Breast epithelium (tissue), 4 donors: ENCODE measurements around the gene TUBA4A. TPM values are rescaled to one million over a fixed set of nuclear protein-coding genes. Genes with fewer than 3 reads are reported as not detected.

Experiments used
- DNase-seq, 2 donors: peaks; one replicate each; pipeline ENCODE4 v3.0.0-alpha.2; 2019; ENCODE audit warnings: low spot score in 2 of 2
- H3K27ac ChIP-seq, 2 donors: fragments of 200-600 bp; sonication (generic) in 1 of 2; one replicate each; pipeline ENCODE4 v1.5.1; 2016 to 2019; ENCODE audit warnings: mild to moderate bottlenecking in 1 of 2
- H3K27me3 ChIP-seq, 2 donors: fragments of 200-600 bp; sonication (generic) in 1 of 2; one replicate each; pipeline versions ENCODE4 v1.5.1 to v1.6.0; 2017 to 2019; ENCODE audit warnings: control low read depth in 1 of 2, mild to moderate bottlenecking in 1 of 2
- H3K36me3 ChIP-seq: fragments of 200-600 bp; one replicate; pipeline ENCODE4 v1.5.1; 2019
- H3K4me1 ChIP-seq, 2 donors: fragments of 200-600 bp; sonication (generic); one replicate each; pipeline ENCODE4 v1.5.1; 2016 to 2019; ENCODE audit warnings: control low read depth in 1 of 2
- H3K4me3 ChIP-seq, 3 donors: fragments of 200-600 bp; sonication (generic); 1 replicate in 2 of 3; 2 replicates in 1 of 3; pipeline ENCODE4 v1.5.1; 2016 to 2019; ENCODE audit warnings: mild to moderate bottlenecking in 3 of 3, moderate library complexity in 2 of 3
- H3K9me3 ChIP-seq, 2 donors: fragments of 200-600 bp; sonication (generic) in 1 of 2; one replicate each; pipeline ENCODE4 v1.5.1; 2016 to 2019; ENCODE audit warnings: control low read depth in 1 of 2
- CTCF ChIP-seq, 3 donors: fragments of 450-650 bp; IDR thresholded peaks; one replicate each; pipeline ENCODE4 v1.5.1; 2016 to 2017; ENCODE audit warnings: antibody characterized with exemption in 3 of 3, mild to moderate bottlenecking in 3 of 3, moderate library complexity in 3 of 3
- POLR2A ChIP-seq: fragments of 450-650 bp; IDR thresholded peaks from one replicate; pipeline ENCODE4 v1.6.1; 2016; ENCODE audit warnings: antibody characterized with exemption, mild to moderate bottlenecking, moderate library complexity
- POLR2AphosphoS5 ChIP-seq, 3 donors: sonication (generic); formaldehyde crosslinking; IDR thresholded peaks; one replicate each; pipeline ENCODE4 v1.6.1; 2017; ENCODE audit warnings: antibody characterized with exemption in 3 of 3
- intact Hi-C: fragments of 100-400 bp; cut with DNase I; formaldehyde crosslinking; loops from one replicate; pipeline ENCODE4 v1.15.1; 2023; ENCODE audit warnings: low total_unique reads
- total RNA-seq, 3 donors: library from RNA; depleted of rRNA; stranded (reverse); fragments of >200 nt; gene quantifications; one replicate each; pipeline ENCODE4 v1.1.0, GENCODE V29; 2016

TUBA4A gene
- 10 to 100 TPM in 2 of 3 donors, 1 to 10 TPM in 1; 5.4 to 73.3 (median 48.8) TPM for total RNA-seq

- peak; percentile 83 for TF ChIP-seq POLR2A
- peak; percentile 65 to 86 (median 67) for TF ChIP-seq POLR2AphosphoS5 (IDR thresholded peaks at IDR 0.05)
- peak in 2 of 3 donors; percentile 25 to 27 for TF ChIP-seq CTCF (IDR thresholded peaks at IDR 0.05)
- Histone ChIP-seq H3K27me3 (no peaks in the 10 kb centered on the region), H3K27ac (peak within 1 kb of the TSS; percentile 93 to 98), H3K36me3 (no peaks in the 10 kb centered on the region), H3K4me1 (peaks cover 11% of the 10 kb centered on the region in 2 donors), H3K4me3 (peak within 1 kb of the TSS; percentile 55 to 76 (median 69)), H3K9me3 (no peaks in the 10 kb centered on the region)
- DNase-seq: peak; percentile 85
- intact Hi-C loops: no loop called here
Observed at GRCh38 chr2:219253753-219254589, at the start of gene TUBA4A. TSS of gene TUBA4A (minus strand) at chr2:219253918. CDS start at chr2:219253858, 60 bp downstream.

GRCh38 chr2:219302412-219302968 lies 48.8 kb upstream of the TUBA4A start:
- intact Hi-C loops: no loop called here
- H3K27ac ChIP-seq: no peak overlapping the region
- no peak for DNase-seq
- peaks cover 0 to 10% of the 10 kb centered on the region in 2 donors for H3K27me3 ChIP-seq
- no peaks in the 10 kb centered on the region for H3K9me3 ChIP-seq
- no peak overlapping the region for H3K4me3 ChIP-seq
- no peaks in the 10 kb centered on the region for H3K36me3 ChIP-seq
- no peaks in the 10 kb centered on the region for H3K4me1 ChIP-seq
- no peak for TF ChIP-seq POLR2A

DNA sequence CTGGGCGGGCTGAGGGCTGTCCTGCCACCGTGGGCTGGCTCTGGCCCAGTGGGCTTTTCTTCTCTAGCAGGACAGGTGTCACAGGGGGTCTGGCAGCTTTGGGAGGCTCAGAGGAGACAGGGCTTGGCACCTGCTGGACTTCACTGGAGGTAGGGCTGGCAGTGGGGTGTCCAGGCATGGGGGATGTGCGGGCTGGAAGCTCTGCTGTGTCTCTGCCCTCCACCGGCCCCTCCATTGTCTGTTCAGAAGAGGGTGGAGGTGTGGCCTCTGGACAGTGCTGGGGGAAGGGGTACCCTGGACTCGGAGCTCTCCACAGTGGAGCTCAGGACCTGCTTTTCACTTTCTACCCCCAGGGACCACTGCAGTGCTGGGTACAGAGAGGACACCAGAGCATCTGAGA lies 46.3 kb upstream of the TUBA4A start:
- H3K4me1 ChIP-seq: peaks cover 0 to 3% of the 10 kb centered on the region in 2 donors
- H3K27ac ChIP-seq: no peak overlapping the region
- peaks cover 0 to 3% of the 10 kb centered on the region in 2 donors for H3K27me3 ChIP-seq
- no peaks in the 10 kb centered on the region for H3K9me3 ChIP-seq
- no peaks in the 10 kb centered on the region for H3K36me3 ChIP-seq
- intact Hi-C loops: no loop called here
- DNase-seq: no peak
- TF ChIP-seq CTCF (IDR thresholded peaks at IDR 0.05): no peak
- no peak for TF ChIP-seq POLR2A
- TF ChIP-seq POLR2AphosphoS5 (IDR thresholded peaks at IDR 0.05): no peak
- no peak overlapping the region for H3K4me3 ChIP-seq

- no peaks in the 10 kb centered on the region for H3K9me3 ChIP-seq
- H3K4me3 ChIP-seq: no peak overlapping the region
- H3K27ac ChIP-seq: no peak overlapping the region
- DNase-seq: no peak
- no peaks in the 10 kb centered on the region for H3K36me3 ChIP-seq
- peaks cover 0 to 3% of the 10 kb centered on the region in 2 donors for H3K27me3 ChIP-seq
- TF ChIP-seq POLR2A: no peak
- no peak for TF ChIP-seq POLR2AphosphoS5 (IDR thresholded peaks at IDR 0.05)
- TF ChIP-seq CTCF (IDR thresholded peaks at IDR 0.05): no peak
- intact Hi-C loops: no loop called here
- H3K4me1 ChIP-seq: peaks cover 0 to 4% of the 10 kb centered on the region in 2 donors
Observed at GRCh38 chr2:219299372-219299760, 45.6 kb upstream of the TUBA4A start.

- peak; percentile 83 to 89 for DNase-seq
- H3K27ac ChIP-seq: no peak overlapping the region
- no peak overlapping the region for H3K4me3 ChIP-seq
- peaks cover 0 to 4% of the 10 kb centered on the region in 2 donors for H3K4me1 ChIP-seq
- peaks cover 0 to 3% of the 10 kb centered on the region in 2 donors for H3K27me3 ChIP-seq
- no peaks in the 10 kb centered on the region for H3K9me3 ChIP-seq
- no peaks in the 10 kb centered on the region for H3K36me3 ChIP-seq
- TF ChIP-seq CTCF (IDR thresholded peaks at IDR 0.05) (peak; percentile 94 to 97 (median 96)), POLR2AphosphoS5 (IDR thresholded peaks at IDR 0.05) (peak in 1 of 3 donors; percentile 21), POLR2A (no peak)
- intact Hi-C loops: no loop called here
Observed at GRCh38 chr2:219298759-219299371, 45.1 kb upstream of the TUBA4A start.
